ENCODE results near the gene RILPL2. TPM values are rescaled to one million over a fixed set of nuclear protein-coding genes. Genes with fewer than 3 reads are reported as not detected.
A peak's percentile ranks its signal among the peaks of the same experiment; 100 is the strongest.

RILPL2 gene
- total and polyA plus RNA-seq, 8 donors: 0.83 to 2.1 (median 1.3) TPM

DNA sequence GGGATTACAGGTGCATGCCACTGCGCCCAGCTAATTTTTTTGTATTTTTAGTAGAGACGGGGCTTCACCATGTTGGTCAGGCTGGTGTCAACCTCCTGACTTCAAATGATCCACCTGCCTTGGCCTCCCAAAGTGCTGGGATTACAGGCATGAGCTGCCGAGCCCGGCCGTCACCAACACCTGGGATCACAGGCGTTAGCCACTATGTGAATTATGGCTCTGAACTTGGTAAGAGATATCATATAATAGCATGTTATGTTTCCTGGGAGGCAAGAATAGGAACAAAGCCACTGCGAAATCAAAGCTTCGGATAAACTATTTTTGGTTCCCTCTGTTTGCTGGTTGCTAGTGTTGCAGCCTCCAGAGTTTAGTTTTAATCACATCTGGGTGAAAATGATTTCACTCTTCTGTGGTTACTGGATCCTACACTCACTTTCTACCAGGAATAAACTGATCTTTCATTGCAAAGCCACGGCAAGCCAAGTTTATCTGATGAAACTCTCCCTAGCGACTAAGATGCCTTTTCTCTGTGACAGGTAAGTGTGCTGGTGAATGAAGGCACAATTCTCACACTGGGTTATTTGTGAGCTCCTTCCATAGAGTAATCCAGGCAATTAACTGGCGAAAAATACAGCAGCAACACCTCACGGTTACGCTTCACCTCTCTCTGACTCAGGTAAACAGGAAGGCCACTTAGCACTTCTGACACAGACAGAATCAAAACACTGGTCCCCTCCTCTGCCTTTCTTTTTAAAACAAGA lies 38.2 kb upstream of the RILPL2 start:
- ATAC-seq: peak in 1 of 4 donors; percentile 41
- Histone ChIP-seq H3K4me3 (no peak overlapping the region), H3K27me3 (no peaks in the 10 kb centered on the region), H3K36me3 (no peaks in the 10 kb centered on the region), H3K27ac (no peak overlapping the region), H3K4me1 (no peaks in the 10 kb centered on the region), H3K9me3 (no peaks in the 10 kb centered on the region)
- 84 to 85% methylated on average over 13 of the region's 13 CpGs for WGBS, 2 donors
- no peak for FAIRE-seq
- no peak for DNase-seq
- intact Hi-C loops (cut with DNase I): no loop called here
- TF ChIP-seq, protein P1, sequence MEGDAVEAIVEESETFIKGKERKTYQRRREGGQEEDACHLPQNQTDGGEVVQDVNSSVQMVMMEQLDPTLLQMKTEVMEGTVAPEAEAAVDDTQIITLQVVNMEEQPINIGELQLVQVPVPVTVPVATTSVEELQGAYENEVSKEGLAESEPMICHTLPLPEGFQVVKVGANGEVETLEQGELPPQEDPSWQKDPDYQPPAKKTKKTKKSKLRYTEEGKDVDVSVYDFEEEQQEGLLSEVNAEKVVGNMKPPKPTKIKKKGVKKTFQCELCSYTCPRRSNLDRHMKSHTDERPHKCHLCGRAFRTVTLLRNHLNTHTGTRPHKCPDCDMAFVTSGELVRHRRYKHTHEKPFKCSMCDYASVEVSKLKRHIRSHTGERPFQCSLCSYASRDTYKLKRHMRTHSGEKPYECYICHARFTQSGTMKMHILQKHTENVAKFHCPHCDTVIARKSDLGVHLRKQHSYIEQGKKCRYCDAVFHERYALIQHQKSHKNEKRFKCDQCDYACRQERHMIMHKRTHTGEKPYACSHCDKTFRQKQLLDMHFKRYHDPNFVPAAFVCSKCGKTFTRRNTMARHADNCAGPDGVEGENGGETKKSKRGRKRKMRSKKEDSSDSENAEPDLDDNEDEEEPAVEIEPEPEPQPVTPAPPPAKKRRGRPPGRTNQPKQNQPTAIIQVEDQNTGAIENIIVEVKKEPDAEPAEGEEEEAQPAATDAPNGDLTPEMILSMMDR (IDR thresholded peaks at IDR 0.05): no peak

DNA sequence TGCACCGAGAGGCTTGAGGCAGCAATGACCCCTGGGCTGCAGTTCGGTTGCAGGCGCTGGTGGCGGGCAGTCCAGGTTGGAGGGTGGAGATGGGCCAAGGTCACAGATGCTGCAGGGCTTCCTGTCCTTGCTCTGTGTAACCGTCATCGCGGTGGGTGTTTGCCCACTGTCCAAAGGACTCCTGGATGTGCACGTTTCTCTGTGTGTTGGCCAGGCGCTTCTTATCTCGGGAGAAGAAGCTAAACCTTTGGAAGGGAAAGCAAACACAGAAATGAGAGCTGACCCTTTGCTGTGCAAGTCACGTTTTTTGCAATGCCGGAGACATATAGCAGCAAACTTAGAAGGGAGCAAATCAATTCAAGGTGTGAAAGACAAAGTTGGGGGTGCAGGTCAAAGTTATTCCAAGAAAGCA lies 36.0 kb upstream of the RILPL2 start:
- ATAC-seq (no peak), FAIRE-seq (no peak), DNase-seq (no peak)
- Histone ChIP-seq H3K27me3 (no peaks in the 10 kb centered on the region), H3K36me3 (no peaks in the 10 kb centered on the region), H3K9me3 (no peaks in the 10 kb centered on the region), H3K27ac (no peak overlapping the region), H3K4me1 (no peaks in the 10 kb centered on the region), H3K4me3 (no peak overlapping the region)
- TF ChIP-seq, protein P1 (IDR thresholded peaks at IDR 0.05): no peak
- intact Hi-C loops (cut with DNase I): no loop called here
- 67 to 69% methylated on average over 12 of the region's 12 CpGs for WGBS, 2 donors

DNA sequence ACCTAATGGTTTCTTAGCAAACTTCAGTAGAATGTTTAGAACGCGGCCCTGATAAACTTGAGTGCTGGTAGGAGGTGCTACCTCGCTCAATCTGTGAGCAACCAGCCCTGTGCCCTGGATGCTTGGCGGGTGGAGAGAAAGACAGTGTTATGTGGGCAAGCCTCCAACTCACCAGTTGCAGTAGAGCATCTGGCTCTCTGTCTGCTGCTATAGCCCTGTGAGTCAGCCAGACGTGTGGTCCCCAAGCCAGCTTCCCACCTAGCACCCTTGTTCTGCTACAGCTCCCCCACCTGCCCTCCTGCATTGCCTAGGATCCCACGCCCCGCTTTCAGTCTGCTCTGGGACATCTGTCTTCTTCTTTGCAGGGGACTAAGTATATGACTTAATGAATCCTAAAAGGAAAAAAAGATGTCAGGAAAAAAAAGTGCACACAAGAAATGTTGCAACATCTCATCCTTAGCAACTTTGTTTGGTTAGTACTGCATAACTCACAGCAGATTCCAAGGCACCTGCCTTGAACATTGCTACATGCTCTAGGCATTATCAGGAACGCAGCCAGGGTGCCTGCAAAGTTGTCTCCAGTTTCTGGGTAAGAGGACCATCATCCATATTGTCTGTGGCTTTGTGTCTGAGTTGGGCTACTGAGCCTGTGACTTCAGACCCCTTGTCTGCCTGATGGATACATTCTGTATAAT lies 35.0 kb upstream of the RILPL2 start:
- Histone ChIP-seq H3K27me3 (no peaks in the 10 kb centered on the region), H3K9me3 (no peaks in the 10 kb centered on the region), H3K27ac (no peak overlapping the region), H3K36me3 (no peaks in the 10 kb centered on the region), H3K4me3 (no peak overlapping the region), H3K4me1 (no peaks in the 10 kb centered on the region)
- ATAC-seq (no peak), FAIRE-seq (no peak), DNase-seq (no peak)
- TF ChIP-seq, protein P1 (IDR thresholded peaks at IDR 0.05): no peak
- intact Hi-C loops (cut with DNase I): no loop called here
- 79 to 86% methylated on average over 8 of the region's 8 CpGs for WGBS, 2 donors

DNA sequence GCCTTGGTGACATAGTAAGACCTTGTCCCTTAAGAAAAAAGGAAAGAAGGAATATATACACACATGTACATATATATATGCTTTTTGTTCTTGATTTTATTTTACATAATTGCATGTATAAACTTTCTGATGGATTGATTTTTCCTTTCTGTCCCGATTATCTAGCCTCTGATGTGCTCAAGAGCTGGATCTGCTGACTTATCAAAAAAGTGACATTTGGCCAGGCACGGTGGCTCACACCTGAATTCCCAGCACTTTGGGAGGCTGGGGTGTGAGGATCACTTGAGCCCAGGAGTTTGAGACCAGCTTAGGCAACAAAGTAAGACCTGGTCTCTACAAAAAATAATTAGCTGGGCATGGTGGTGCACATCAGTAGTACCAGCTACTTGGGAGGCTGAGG lies 33.5 kb upstream of the RILPL2 start:
- intact Hi-C loops (cut with DNase I): no loop called here
- Histone ChIP-seq H3K27ac (no peak overlapping the region), H3K27me3 (no peaks in the 10 kb centered on the region), H3K4me3 (no peak overlapping the region), H3K9me3 (no peaks in the 10 kb centered on the region), H3K4me1 (no peaks in the 10 kb centered on the region), H3K36me3 (peaks cover 0 to 3% (median 0%) of the 10 kb centered on the region in 3 donors)
- no peak for ATAC-seq
- TF ChIP-seq, protein P1 (IDR thresholded peaks at IDR 0.05): no peak
- 82 to 88% methylated on average over 2 of the region's 2 CpGs for WGBS, 2 donors
- no peak for DNase-seq
- FAIRE-seq: no peak

DNA sequence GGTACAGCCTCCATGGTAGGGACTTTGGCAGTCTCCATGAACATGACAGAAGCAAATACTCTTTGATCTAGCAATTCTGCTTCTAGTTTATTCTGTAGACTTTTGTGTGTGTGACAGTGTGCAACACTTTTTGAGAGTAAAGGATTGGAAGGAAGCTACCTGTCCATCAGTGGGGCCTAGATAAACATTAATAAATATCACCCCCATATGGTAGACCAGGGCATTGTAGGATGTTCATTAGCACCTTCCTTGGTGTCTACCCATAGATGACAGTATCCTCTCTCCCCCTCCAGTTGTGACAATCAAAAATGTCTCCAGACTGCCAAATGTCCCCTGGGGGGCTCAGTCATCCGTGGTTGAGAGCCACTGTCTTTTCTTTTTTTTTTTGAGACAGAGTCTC lies 32.3 kb upstream of the RILPL2 start:
- intact Hi-C loops (cut with DNase I): no loop called here
- FAIRE-seq (no peak), DNase-seq (no peak), ATAC-seq (peak in 1 of 4 donors; percentile 44)
- H3K9me3 ChIP-seq: no peaks in the 10 kb centered on the region
- H3K27ac ChIP-seq: no peak overlapping the region
- WGBS, 2 donors: 35 to 49% methylated on average over 1 of the region's 1 CpG
- H3K4me1 ChIP-seq: no peaks in the 10 kb centered on the region
- no peak overlapping the region for H3K4me3 ChIP-seq
- no peaks in the 10 kb centered on the region for H3K27me3 ChIP-seq
- H3K36me3 ChIP-seq: peaks cover 0 to 3% (median 0%) of the 10 kb centered on the region in 3 donors
- TF ChIP-seq, protein P1 (IDR thresholded peaks at IDR 0.05): no peak
